Body of pancreas (tissue), 4 donors: ENCODE measurements around the gene PREX1.

Experiments
- POLR2A ChIP-seq, 3 donors: fragments of 450-650 bp; IDR thresholded peaks; one replicate each; pipeline ENCODE4 v1.6.1; 2016; ENCODE audit warnings: antibody characterized with exemption in 3 of 3, mild to moderate bottlenecking in 2 of 3
- TF ChIP-seq, protein P1 (sequence below), 7 experiments: fragments of 450-650 bp in 4 of 7; fragments of 200-600 bp in 3 of 7; sonication (generic) in 3 of 7; IDR thresholded peaks; one replicate each; pipeline ENCODE4 v1.5.1; 2016 to 2019; ENCODE audit warnings: antibody characterized with exemption in 7 of 7

DNA sequence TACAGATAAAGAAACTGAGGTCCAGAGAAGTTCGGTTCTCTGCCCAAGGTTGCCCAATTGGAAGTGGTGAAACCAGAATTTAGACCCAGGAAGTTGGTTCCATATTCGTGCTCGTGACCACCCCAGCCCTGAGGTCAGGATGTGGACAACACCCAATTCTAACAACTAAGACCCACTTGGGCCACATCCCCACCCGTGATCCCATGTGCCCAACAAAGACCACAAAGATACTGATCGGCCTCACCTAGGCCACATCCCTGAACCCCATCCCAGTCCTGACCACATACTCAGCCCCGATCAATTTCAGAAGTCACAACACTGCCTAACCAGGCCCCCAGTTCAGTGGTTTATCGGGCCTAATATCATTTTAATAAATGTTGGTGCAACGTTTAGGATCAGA is 138.4 kb downstream of the PREX1 start:
- TF ChIP-seq, protein P1, sequence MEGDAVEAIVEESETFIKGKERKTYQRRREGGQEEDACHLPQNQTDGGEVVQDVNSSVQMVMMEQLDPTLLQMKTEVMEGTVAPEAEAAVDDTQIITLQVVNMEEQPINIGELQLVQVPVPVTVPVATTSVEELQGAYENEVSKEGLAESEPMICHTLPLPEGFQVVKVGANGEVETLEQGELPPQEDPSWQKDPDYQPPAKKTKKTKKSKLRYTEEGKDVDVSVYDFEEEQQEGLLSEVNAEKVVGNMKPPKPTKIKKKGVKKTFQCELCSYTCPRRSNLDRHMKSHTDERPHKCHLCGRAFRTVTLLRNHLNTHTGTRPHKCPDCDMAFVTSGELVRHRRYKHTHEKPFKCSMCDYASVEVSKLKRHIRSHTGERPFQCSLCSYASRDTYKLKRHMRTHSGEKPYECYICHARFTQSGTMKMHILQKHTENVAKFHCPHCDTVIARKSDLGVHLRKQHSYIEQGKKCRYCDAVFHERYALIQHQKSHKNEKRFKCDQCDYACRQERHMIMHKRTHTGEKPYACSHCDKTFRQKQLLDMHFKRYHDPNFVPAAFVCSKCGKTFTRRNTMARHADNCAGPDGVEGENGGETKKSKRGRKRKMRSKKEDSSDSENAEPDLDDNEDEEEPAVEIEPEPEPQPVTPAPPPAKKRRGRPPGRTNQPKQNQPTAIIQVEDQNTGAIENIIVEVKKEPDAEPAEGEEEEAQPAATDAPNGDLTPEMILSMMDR (IDR thresholded peaks at IDR 0.05): no peak
- TF ChIP-seq POLR2A (IDR thresholded peaks at IDR 0.05): no peak
